ENCODE data around the gene WDR3.

WDR3 gene

DNA sequence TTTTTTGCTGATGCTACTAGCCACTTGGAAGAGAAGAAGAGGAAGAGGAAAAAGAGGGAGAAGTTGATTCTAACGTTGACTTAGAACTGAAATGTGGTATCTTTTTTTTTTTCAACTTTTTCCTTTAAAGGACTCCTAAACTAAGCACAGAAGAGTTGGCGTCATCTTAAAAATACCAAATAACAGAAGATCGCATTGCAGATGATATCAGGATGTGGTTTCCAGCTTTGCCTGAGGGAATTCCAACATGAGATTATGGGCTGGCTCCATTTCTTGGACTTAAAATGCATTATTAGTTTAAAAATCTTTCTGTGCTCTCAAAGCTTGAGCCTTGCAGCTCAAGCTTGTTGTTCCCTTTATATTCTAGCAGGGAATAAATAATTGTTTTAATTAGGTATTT is 29.8 kb downstream of the WDR3 start:
- DNase-seq: peak; percentile 39

DNA sequence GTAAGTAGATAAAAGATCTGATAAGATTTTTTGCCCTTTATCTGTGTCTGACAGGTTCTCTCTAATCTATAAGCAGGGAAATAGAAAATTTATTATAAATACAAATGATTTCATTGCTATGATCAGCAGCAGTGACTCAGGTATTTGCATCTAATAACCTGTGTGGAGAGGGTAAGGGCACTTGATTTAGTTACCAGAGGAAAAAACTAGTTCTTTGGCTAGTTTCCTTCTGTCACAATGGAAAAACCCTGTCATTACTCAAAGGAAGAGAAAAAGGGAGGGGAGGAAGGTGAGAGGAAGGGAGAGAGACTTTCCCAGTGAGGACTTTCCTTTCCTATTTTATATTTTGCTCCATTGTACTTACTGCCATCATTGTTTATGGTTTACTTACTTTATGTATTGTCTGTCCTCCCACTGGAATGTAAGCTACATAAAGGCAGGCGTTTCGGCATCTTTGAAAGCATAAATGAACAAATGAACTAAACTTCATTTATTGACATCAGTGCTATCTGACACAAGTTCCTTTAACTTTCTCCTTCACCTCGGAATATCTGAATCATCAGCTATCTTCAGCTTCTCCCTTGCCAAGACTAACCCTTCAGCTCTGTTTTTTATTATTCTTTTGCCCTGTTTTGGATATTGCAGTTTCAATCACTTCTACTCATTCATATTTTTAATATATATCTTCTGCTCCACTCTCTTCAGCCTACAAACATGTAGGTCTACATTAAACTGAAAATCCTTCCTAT is 34.9 kb downstream of the WDR3 start:
- peak; percentile 10 for DNase-seq

DNA sequence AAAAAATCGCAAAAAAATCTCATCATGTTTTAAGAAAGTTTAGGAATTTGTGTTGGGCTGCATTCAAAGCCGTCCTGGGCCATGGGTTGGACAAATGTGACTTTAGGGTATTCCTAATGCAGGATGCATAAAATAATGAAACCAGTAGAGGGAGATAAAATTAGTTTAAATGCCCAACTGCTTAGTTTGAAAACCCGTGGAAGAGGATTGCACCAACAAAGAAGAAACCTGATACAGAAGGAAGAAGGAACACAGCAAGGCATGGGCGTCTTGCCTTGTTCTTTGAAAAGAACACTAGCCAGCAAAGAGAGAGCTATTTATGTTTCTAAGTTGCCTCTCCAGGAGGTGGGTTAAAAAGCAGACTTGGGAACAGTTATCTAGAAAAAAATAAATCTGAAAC is 37.9 kb downstream of the WDR3 start:
- peak; percentile 64 for DNase-seq

DNA sequence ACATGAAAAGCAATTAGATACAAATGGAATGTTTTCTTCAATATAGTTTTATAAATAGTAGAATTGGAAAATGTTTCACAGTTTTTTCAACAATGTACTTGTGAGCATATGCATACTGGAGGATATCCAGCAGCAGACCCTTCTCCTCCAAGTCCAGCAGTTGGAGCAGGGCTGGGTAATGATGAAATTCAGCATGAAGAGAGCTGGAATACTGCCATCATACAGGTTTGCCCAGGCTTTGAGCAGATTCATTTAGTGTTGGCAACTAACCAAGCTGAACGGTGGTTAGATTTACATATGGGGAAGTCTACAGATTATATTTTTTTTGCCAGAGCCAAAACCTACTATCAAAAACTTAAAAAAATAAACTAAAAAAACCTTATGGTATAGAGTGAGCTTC is 38.3 kb downstream of the WDR3 start:
- DNase-seq: peak; percentile 65

DNA sequence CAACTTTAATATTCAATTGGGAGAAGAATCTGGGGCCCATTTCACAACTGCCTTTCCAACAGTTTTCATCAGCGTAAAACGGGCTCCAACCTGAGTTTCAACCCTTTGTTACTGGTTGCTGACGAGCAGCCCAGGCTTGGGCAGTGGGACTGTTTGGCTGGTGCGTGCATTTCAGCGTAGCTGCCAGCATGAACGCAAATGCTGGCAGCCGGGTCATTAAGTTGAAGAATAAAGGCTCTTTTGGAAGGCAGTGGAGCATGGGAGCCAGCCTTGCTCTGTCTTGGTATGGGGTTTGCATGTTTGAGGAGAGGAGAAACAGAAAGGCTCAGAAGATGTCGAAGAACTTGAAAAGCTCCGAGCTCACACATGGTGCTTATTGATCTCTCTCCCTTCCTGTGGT is 40.7 kb downstream of the WDR3 start:
- no peak for DNase-seq

DNA sequence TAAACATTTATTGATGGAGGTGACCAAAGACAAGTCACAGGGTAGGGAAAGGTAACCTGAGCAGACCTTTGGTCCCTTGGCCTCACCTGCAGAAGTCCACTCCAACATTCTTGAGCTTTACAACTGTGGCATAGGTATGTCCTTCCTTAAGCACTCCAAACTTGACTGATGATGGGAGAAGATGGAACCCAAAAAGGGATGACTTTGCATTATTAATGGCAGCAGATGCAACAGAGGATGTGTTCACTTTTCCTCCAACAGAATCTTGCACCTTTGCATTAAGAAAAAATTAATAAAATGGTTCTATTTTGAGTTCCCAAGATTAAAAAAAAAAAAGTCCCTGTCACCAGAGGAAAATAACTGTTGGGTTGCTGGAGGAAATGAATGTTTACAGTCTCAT is 42.2 kb downstream of the WDR3 start:
- no peak for DNase-seq

DNA sequence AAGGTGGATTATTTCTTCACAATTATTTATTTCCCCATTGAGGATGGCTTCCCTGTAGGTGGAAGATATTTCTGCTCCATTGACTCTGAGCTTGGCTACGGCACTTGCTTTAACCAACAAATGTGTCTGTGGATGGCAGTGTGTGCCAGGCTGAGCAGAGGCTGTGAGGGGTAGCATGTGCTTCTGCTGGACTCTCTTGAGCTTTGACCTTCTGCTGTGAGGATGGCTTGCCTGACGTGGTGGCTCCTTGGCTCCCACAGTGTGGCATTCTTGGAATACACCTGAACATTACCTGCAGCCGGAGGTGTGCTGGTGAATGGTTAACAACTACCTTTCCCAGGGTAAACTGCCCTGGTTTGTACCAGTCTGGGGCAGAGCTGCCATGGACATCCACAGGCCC is 46.8 kb downstream of the WDR3 start:
- DNase-seq: no peak

DNA sequence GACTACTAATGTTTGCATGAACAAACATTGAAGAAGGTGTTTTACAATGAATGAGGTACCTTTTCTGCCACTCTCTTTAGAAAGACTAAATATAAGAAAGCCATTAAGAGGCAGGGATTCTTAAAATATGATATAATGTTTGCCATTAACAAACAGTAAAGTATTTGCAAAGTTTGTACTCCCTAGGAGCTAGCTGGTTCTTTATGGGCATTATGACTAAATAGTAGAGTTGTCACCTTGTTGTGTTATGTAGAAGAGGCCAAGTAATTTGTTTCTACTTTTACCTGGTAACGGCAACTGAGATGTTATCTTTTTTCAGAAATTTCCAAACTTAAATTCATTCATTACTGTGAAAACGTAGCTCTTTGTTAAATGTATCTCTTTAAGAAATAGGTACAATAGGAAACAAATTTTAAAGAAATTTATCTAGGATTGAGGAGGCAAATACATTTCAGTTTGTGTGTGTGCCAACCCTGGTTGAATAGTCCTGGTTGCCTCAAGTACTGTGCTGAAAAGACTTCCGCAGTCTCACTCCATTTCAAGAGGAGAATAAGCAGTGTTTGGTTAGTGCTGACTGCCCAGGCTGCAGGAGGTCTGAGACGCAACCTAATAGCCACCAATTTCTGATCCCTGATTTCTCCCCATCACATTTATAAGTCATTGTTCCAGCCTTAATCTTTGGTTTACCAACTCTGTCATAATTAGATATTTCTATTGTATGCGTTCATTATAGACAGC is 52.1 kb downstream of the WDR3 start:
- DNase-seq: no peak

DNA sequence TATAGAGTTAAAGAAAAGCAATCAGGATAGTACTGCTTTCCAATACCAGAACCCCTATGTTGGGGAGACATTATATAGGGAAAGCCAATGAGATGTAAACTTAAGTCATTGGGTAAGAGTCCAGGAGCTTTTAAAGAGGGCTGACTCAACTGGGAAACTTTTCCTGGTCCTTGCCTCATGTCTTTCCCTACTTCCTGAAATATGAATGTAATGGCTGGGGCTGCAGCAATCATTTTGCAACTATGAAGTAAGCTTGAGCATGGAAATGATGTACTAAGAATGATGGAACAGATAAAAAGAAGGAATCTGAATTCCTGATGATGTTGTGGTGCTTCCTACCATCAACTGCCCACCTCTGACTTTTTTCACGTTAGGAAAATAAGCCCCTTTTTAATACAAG is 55.7 kb downstream of the WDR3 start:
- no peak for DNase-seq

DNA sequence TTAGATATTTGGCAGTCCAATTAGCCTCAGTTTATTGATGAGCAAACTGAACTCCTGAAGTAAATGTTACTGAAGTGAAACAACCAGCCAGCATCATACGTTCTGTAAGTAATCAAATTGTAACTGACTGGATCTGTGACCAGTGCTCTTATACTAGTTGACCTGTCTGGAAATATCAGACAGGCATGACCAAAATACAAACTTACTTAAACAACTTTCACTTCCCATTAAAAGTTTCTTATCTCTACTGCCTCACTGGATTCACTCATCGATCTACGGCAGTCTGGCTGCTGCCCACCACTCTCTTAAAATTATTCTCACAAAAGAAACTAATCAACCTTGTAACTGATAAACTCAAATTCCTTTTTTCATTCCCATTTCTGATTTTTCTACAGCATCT is 56.4 kb downstream of the WDR3 start:
- no peak for DNase-seq

DNA sequence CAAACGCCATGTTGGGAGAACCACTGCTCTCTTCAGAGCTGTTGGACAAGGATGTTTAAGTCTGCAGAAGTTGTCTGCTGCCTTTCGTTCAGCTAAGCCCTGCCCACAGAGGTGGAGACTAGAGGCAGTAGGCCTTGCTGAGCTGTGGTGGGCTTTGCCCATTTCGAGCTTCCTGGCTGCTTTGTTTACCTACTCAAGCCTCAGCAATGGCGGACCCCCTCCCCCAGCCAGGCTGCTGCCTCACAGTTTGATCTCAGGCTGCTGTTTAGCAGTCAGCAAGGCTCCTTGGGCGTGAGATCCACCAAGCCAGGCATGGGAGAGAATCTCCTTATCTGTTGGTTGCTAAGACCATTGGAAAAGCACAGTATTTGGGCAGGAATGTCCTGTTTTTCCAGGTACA is 74.8 kb downstream of the WDR3 start:
- no peak for DNase-seq

DNA sequence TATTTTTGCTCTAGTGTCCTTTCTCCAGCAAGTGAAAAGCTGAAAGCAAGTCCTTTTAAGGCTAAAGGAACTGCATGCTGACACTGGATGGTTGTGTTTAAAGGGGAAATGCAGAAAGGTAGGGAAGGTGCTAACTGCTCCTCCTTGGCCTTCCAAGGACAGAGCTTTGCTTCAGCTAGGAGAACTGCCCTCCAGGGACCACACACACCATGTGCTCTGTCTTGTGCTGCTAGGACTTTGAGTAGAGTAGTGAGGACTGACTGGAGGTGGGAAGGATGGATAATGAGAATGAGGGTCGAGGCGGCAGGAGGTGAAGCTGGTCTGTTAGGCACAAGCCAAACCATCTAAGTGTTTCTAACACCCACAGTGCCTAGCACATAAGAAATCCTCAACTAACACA is 77.9 kb downstream of the WDR3 start:
- no peak for DNase-seq

DNA sequence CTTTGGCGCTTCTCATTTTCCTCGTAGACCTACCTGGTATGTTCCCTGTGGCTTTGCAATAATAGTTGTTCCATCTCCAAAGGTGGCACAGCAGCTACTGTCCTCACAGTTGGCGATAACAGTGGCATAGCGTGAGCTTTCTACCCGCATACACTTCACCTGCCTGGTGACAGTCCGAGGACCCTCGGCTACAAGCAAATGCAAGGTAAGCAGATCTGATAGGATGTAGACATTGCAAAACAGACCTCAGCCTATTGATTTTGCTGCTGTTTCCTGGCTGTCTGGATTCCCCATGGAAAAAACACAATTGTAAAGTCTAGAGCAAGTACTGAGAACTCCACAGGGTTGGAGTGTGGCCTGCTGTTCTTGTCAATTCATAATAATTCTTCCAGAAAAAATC is 78.5 kb downstream of the WDR3 start:
- no peak for DNase-seq

DNA sequence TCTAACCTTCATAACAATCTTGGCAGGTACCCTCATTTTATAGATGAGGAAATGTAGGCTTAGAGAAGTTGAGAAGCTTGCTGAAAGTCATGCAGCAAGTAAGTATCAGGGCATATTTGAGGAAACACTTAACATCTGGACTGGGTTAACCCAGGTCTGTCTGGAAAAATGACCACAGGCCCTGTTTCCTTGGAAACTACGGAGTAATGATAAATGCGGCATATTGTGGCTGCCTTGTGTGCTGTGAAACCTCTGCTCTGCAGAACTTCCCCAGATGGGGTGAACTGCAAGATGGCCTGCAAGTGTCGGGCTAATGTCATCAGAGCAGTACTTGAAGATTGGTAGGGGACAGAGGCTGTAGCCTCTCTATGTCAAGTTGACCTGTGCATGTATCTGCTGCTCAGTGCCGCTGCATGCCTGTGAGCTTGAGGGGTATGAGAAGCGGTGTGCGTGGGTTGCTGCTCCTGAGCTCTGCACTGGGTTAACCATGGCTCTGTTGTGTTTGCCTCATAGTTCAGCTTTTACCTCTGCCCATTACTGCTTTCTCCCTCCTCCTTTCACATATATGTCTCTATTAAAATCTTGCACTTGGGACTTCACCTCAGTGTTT is 83.1 kb downstream of the WDR3 start:
- peak; percentile 8 for DNase-seq

DNA sequence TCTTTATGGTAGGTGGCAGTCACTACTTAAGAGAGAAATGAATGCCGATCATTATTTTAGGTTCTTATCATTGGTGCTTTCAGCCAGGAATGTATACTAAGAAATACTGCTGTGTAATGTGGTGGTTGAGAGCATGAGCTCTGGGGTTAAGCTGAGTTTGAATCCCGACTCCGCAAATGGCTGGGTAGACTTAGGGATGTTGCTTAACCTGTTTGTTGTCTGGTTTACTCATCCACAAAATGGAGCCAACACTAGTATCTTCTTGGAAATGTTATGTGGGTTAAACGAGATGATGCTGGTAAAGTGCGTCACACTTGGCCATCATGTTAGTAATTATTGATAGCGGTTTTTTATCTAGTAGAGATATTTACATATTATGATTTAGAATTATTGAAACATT is 83.8 kb downstream of the WDR3 start:
- DNase-seq: no peak

DNA sequence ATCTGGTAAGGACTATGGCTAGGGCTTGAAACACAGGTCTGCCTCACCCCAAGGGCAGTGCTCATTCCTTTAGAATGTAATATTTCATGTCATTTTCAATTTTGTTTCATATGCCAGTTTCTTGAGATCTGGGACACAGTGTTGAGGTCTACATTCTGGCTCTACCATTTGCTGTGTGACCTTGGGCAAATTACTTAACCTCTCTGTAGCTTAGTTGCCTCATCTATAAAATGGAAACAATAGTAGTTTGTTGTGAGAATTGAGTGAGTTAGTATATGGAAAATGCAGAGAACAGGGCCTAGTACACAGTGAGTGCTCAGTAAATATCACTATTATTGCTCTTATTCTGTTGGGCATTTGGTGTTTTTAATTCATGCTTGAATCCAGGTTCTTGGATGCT is 84.4 kb downstream of the WDR3 start:
- DNase-seq: no peak
